ENCODE data around the gene DACT3.

DNA sequence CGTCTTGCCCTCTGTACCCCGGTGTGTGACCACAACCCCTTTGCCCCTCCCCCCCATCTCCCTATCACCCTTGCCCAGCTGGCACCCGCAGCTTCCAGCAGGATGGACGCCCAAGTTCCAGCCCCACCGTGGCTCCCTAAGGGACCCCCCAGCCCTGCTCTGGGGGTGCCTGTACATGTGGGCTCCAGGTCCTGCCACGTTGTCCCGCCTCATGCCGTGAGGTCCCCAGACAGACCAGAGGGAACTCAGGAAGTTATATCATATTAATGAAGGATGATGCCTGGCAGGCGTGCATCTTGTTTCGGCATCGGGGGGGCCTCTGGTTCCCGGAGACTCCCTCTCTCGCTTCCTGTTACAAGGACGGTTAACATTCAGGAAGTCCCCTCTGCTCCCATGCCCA, 34.5 kb downstream of the DACT3 start:
- TF ChIP-seq, protein P1, sequence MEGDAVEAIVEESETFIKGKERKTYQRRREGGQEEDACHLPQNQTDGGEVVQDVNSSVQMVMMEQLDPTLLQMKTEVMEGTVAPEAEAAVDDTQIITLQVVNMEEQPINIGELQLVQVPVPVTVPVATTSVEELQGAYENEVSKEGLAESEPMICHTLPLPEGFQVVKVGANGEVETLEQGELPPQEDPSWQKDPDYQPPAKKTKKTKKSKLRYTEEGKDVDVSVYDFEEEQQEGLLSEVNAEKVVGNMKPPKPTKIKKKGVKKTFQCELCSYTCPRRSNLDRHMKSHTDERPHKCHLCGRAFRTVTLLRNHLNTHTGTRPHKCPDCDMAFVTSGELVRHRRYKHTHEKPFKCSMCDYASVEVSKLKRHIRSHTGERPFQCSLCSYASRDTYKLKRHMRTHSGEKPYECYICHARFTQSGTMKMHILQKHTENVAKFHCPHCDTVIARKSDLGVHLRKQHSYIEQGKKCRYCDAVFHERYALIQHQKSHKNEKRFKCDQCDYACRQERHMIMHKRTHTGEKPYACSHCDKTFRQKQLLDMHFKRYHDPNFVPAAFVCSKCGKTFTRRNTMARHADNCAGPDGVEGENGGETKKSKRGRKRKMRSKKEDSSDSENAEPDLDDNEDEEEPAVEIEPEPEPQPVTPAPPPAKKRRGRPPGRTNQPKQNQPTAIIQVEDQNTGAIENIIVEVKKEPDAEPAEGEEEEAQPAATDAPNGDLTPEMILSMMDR (conservative IDR thresholded peaks at IDR 0.05; ENCODE audit: low read depth, low read length): no peak
- TF ChIP-seq EZH2phosphoT487 (IDR thresholded peaks at IDR 0.05; ENCODE audit: borderline replicate concordance, low read length): no peak
